Cardiac septum (tissue), 1 donor: ENCODE results near the gene OR1I1. TPM values are rescaled to one million over a fixed set of nuclear protein-coding genes. Genes with fewer than 3 reads are reported as not detected.
"Not testable (repeated sequence)": the region's sequence is repeated elsewhere in the genome, so short reads cannot be mapped to it uniquely, and the experiment has no call there.

ENCODE experiments used
- DNase-seq: peaks from one replicate; pipeline ENCODE4 v3.0.0-alpha.2; 2020; ENCODE audit warnings: low spot score
- intact Hi-C: fragments of 100-400 bp; cut with DNase I; formaldehyde crosslinking; loops from one replicate; pipeline ENCODE4 v1.14.0; 2022
- total RNA-seq: library from RNA; stranded (reverse); fragmentation: NEBNext Ultra II Directional; extraction: Animal tissue kit (Norgen Biotek cat#: 25700); gene quantifications from one replicate; pipeline ENCODE4 v1.2.1, GENCODE V29; 2021
- donor health status: DM: no; HTN: no; CAD: no.

OR1I1 gene
- total RNA-seq, 1 donor from 2014 or later: not detected

DNA sequence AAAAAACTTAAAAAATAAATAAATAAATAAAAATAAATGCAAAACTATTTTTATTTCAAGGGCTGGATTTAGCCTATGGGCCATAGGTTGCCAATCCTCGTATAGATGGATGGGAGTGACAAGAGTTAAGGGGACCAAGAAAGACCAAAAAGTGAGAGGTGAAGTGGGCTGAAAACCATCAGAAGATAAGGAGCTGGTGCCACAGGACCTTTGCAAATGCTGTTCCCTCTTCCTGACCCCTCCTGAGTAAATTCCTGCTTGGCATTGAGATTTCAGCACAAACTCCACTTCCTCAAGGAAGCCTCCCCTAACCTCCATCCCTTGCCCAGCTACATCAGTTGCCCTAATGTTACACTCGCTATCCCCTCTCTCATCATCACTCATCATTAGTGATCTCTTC lies 11.0 kb downstream of the OR1I1 start:
- intact Hi-C loops: loop anchor here (2.0 kb wide), 2 partner anchors 56 to 464 kb away; no protein-coding TSS in a partner anchor
- DNase-seq: no peak

DNA sequence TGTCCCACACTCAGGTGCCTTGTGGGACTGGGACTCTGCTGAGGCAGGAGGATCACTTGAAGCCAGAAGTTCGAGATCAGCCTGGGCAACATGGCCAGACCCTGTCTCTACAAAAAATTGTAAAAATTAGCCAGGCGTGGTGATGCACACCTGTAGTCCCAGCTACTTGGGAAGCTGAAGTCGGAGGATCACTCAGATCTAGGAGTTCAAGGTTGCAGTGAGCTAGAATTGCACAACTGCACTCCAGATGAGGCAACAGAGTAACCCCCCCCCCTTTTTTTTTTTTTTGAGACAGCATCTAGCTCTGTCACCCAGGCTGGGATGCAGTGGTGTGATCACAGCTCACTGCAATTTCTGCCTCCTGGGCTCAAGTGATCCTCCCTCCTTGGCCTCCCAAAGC lies 14.2 kb downstream of the OR1I1 start:
- no peak for DNase-seq
- intact Hi-C loops: no loop called here

DNA sequence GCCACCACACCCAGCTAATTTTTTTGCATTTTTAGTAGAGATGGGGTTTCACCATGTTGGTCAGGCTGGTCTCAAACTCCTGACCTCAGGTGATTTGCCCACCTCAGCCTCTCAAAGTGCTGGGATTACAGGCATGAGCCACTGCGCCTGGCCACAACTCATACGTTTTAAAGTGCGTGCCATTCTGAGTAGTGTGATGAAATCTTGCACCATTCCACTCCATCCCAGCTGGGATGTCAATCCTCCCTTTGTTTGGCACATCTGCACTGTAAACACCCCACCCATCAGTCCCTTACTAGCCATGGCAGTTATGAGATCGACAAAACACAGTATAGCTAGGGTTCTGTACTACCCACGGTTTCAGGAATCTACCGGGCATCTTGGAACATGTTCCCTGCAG lies 16.0 kb downstream of the OR1I1 start:
- DNase-seq, intact Hi-C loops: not testable (repeated sequence)

DNA sequence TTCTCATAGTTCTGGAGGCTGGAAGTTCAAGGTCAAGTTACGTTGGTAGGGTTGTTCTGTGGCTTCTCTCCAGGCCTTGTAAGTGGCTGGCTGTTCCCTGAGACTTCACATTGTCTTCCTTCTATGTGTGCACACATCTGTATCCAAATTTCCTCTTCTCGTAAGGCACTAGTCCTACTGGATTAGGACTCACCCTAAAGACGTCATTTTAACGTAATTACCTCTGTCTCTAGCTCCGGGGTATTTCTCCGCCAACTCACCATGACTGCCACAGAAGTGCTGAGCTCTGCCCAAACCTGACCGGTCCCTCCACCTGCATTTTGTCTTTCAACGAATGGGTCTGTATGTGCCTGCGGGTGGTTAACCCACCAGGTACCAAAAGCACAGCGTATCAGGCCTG lies 16.4 kb downstream of the OR1I1 start:
- intact Hi-C loops: no loop called here
- DNase-seq: no peak

DNA sequence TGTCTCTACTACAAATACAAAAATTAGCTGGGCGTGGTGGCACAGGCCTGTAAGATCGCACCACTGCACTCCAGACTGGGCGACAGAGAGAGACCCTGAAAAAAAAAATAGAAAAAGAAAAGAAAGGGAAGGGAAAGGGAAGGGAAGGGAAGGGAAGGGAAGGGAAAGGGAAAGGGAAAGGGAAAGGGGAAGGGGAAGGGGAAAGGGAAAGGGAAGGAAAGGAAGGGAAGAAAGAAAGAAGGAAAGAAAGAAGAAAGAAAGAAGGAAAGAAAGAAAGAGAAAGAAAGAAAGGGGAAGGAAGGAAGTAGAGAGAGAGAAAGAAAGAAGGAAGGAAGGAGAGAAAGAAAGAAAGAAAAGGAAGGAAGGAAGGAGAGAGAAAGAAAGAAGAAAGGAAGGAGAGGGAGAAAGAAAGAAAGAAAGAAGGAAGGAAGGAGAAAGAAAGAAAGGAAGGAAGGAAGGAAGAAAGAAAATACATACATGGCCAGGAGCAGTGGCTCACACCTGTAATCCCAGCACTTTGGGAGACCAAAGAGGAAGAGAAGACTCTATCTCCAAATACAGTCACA lies 17.1 kb downstream of the OR1I1 start:
- intact Hi-C loops: no loop called here
- no peak for DNase-seq

DNA sequence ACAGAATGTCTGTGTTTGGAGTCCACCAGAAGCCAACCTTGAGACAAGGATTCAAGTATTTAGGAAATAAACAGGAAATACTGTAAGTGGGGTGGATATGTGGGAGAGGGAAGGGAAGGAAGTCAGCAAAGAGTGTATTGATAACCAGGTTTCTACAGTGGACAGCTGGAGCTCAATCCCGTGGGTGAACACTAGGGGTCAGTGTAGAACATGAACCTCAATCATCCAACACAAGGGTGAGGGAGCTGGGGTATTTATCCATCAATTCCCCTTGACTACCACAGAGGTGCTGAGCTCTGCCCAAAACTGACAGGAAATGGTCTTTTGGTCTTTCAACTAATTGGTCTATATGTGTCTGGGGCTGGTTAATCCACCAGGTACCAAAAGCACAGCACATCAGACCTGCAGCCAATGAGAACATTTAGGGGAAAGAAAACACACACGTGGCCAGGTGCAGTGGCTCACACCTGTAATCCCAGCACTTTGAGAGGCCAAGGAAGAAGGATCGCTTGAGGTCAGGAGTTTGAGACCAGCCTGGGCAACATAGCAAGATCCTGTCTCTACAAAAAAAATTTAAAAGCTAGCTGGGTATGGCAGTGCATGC lies 19.6 kb downstream of the OR1I1 start:
- DNase-seq: no peak
- intact Hi-C loops: loop anchor here (2.0 kb wide), 1 partner anchor 49 kb away; no protein-coding TSS in a partner anchor

DNA sequence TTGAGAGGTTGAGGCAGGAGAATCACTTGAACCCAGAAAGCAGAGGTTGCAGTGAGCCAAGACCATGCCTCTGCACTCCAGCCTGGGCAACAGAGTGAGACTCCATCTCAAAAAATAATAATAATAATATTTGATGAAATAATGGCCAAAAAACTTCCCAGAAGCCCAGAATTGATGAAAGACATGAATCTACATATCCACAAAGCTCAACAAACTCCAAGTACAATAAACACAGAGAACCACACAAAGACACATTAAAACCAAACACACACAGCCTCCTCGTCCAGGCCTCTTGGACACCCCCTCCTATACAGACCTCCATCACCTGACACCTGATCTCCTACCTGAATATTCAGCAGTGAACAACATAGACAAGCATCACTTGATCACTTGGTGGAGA lies 22.0 kb downstream of the OR1I1 start:
- intact Hi-C loops: no loop called here
- DNase-seq: no peak

DNA sequence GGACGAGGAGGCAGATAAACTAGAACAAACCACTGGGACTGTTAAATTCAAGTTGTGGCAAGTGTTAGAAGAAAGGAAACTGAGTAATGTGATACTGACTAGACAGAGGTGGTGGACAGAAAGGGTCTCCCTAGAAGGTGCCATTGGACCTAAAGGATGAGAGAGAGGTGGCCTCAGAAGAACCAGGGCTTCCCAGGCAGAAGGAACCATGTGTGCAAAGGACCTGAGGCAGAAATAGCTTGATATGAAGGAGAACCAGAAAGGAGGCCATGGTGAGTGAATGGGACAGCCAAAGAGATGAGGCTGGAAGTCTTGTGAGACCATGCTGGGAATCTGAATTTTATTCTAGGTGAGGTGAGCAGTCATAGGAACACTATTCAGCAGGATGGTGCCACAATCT lies 22.4 kb downstream of the OR1I1 start:
- intact Hi-C loops: no loop called here
- DNase-seq: no peak

DNA sequence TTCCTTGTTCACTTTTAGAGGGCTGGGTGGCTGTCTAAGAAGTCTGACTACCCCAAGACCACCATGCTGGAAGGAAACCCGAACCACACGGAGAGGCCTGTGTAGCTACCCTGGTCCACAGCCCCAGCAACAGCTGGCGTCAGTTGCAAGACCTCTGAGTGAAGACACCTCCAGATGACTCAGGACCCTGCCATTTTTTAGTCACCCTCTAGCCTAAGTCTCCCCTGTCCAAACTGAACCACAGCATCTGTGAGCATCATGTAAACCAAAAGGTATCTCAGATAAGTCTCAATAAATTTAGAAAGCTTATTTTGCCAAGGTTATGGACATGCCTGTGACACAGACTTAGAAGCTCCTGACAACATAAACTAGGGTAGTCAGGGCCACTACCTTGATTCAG lies 23.0 kb downstream of the OR1I1 start:
- intact Hi-C loops: no loop called here
- no peak for DNase-seq

DNA sequence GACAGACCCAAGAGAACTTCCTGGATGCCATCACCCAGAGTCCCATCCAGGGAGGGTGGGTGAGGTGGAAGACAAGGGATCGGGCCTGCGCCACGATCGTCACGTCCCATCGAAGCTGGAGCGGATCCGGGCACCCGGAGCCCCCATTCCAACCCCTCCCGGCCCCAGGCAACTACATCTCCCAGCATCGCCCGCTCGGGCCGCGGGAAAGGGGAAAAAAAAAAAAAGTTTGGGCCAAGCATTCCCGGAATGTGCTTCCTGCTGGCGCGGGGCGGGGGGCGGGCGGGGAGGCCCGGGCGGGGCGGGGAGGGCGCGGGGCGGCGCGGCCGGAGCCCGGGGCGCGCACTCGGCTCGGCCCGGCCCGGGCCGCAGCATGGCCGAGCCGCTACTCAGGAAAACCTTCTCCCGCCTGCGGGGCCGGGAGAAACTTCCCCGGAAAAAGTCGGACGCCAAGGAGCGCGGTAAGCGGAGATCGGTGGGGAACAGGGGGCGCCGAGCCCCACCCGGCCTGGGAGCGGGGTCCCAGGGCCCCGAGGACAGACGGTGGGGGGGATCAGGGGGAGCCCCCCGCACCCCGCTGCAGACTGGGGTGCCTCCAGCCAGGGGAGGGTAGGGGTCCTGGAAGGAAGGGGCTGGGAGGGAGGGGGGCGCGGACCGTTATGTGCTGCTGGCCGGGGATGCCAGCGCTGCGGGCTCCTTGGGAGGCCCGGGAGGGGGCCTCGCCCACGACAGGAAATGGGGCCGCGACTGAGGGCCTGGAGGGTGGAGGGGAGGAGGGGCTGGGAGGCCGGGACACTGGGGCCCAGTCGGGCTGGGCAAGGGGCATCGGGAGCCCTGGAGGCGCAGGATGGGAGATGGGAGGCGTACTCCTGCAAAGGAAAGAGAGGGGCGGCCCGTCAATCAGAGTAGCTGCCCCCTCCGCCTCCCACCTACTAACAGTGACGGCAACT lies 25.3 kb downstream of the OR1I1 start, which contains the start of gene SYDE1:
Gene SYDE1 (plus strand): TSS at position 341 of the 950 bp plus-strand sequence. CDS start 33 bp downstream, at position 374.
- intact Hi-C loops: loop anchor here (2.0 kb wide), 1 partner anchor 17 kb away; a partner anchor contains a TSS
- no peak for DNase-seq

DNA sequence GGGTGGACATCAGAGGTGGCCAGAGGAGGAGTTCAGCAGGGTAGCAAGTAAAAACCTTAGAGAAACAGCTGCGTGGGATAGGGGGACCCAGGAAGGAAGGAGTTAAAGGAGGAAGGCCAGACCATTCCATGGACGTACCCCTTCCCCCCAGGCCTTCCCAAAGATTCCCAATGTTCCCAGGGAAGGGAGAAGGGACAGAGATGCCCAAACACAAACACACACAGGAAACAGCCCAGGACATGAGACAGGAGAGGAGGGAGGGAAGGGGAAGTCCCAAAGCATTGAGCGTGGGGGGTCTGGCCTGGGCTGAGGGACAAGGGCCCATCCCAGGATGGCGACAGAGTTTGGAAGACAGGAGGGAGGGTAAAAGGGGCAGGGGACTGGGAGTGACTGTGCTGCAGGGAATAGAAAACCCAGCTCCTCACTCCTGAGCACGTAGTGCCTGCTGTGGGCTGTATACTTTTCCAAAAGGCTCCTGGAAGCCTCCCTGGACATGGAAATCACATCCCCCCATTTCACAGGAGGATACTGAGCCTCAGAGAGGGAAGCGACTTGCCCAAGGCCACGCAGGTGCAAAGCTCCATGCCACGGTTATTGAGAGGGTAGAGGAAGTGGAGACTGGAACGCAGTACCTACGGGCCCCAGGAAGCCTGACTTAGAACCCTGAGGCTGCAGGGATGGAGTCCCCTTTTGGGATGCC lies 26.3 kb downstream of the OR1I1 start:
- intact Hi-C loops: no loop called here
- DNase-seq: no peak

DNA sequence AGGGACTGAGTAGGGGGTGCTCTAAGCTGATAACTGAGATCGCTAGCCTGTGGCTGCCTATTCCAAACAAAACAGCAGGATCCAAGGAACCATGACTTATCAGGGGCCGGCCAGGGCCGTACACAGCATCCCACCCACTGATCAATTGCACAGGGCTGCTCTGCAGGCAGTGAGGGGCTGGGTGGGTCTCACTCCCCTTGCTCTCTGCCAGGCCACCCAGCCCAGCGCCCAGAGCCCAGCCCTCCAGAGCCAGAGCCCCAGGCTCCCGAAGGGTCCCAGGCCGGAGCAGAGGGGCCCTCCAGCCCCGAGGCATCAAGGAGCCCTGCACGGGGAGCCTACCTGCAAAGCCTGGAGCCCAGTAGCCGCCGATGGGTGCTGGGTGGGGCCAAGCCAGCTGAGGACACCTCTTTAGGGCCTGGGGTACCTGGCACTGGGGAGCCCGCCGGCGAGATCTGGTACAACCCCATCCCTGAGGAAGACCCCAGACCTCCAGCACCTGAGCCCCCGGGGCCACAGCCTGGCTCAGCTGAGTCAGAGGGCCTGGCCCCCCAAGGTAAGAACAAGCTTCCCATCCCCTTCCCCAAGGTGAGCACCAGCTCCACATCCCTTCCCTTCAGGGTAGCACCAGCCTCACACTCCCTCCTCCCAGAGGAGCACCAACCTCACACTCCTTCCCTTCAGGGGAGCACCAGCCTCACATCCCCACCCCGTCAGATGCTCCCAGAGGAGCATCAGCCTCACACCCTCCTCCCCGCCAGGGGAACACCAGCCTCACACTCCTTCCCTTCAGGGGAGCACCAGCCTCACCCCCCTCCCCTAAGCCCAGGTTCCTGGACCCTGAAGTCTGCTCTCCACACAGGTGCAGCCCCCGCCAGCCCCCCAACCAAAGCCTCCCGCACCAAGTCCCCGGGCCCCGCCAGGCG lies 27.1 kb downstream of the OR1I1 start:
- intact Hi-C loops: no loop called here

DNA sequence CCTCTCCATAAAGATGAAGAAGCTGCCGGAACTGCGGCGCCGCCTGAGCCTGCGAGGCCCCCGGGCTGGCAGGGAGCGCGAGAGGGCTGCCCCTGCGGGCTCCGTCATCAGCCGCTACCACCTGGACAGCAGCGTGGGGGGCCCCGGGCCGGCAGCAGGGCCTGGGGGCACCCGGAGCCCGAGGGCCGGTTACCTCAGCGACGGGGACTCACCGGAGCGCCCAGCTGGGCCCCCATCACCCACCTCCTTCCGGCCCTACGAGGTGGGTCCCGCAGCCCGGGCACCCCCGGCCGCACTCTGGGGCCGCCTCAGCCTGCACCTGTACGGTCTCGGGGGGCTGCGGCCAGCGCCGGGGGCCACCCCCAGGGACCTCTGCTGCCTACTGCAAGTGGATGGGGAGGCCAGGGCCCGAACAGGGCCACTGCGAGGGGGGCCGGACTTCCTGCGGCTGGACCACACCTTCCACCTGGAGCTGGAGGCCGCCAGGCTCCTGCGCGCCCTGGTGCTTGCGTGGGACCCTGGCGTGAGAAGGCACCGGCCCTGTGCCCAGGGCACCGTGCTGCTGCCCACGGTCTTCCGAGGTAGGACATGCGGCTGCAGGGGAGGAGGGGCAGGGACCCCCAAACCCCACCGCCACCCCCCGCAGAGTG lies 27.9 kb downstream of the OR1I1 start:
- no peak for DNase-seq
- intact Hi-C loops: no loop called here

More for the DNA sequence above, 27.1 kb downstream of the OR1I1 start:
- no peak for DNase-seq

DNA sequence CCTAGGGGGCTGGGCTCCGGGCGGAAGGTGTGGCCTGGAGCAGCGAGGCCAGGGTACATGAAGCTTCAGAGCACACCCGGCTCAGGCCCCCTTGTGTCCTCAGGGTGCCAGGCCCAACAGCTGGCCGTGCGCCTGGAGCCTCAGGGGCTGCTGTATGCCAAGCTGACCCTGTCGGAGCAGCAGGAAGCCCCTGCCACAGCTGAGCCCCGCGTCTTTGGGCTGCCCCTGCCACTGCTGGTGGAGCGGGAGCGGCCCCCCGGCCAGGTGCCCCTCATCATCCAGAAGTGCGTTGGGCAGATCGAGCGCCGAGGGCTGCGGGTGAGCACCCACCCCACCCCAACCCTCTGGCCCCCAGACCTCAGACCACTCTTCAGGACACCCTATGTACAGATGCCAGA lies 28.4 kb downstream of the OR1I1 start:
- intact Hi-C loops: no loop called here
- DNase-seq: no peak

DNA sequence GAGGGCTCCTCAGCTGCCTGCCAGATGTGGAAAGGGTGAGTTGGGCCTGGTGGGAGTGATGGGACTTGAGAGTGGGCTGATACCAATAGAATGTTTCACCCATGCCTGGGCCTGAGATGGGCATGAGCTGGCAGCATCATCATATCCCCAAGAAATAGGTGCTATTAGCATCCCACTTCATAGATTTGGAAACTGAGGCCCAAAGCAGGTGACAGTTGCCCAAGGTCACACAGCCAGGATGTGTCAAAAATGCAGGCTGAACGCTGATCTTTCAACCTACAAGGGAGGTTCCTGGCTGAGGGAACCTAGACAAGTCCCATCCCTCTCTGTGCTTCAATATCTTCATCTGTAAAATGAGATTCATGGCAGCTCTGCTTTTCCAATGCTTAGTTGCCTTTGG lies 29.7 kb downstream of the OR1I1 start:
- DNase-seq: no peak
- intact Hi-C loops: no loop called here

DNA sequence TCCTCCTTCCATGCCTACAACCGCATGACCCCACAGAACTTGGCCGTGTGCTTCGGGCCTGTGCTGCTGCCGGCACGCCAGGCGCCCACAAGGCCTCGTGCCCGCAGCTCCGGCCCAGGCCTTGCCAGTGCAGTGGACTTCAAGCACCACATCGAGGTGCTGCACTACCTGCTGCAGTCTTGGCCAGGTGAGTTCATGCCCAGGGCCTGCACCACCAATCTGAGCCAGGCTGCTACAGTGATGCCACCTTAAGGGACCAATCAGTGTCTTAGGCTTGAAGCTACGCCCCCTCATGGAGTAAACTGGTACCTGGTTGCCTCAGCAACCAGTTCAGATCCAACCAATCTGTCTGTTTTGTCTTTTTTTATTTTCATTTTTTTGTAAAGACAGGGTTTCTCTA lies 30.4 kb downstream of the OR1I1 start:
- no peak for DNase-seq
- intact Hi-C loops: no loop called here

DNA sequence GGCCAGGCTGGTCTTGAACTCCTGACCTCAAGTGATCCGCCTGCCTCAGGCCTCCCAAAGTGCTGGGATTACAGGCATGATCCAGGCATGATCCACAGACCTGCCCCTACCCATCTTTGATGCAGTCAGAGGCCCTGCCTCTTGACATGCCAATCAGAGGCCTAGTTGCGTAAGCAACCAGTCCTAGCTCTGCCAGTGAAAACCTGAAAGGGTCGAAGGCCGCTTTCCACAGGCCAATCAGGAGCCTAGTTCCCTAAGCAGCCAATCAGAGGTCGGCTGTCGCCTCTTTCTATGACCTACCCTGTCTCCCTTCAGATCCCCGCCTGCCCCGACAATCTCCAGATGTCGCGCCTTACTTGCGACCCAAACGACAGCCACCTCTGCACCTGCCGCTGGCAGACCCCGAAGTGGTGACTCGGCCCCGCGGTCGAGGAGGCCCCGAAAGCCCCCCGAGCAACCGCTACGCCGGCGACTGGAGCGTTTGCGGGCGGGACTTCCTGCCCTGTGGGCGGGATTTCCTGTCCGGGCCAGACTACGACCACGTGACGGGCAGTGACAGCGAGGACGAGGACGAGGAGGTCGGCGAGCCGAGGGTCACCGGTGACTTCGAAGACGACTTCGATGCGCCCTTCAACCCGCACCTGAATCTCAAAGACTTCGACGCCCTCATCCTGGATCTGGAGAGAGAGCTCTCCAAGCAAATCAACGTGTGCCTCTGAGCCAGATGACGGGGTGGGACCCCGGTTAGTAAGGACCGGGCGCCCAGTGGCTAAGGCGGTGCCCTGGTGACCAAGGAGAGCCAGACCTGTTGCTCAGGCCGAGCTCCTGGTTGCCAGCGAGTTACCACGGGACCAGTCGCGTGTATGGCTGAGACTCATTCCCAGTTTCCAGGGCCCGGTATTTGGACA lies 31.5 kb downstream of the OR1I1 start:
- intact Hi-C loops: no loop called here
- DNase-seq: no peak
